IMR-90 (cell line): ENCODE data around the gene KIF16B. TPM values are rescaled to one million over a fixed set of nuclear protein-coding genes. Genes with fewer than 3 reads are reported as not detected.

Experiments
- ATAC-seq: fragments of 200-7000 bp; cut with Tn5 transposase; 2 replicates; pipeline ENCODE4 v1.9.1; 2020; ENCODE audit warnings: low read depth, mild to moderate bottlenecking, moderate library complexity
- BruUV-seq: library from RNA; stranded (reverse); fragments of 400-500 nt; replicated peaks from 2 replicates; lab custom pipeline; 2021; lab: Mats Ljungman, UMichigan
- CTCF ChIA-PET: fragments of 300-600 bp; formaldehyde crosslinking; extraction: SDS; loops from one replicate; lab custom pipeline; 2021; ENCODE audit warnings: antibody characterized with exemption; lab: Yijun Ruan, JAX
- POLR2A ChIA-PET: fragments of 300-600 bp; sonication (Branson Sonifier 250); formaldehyde crosslinking; loops from one replicate; lab custom pipeline; 2022; ENCODE audit warnings: antibody characterized with exemption; ENCODE audit not compliant: unreplicated experiment; lab: Charles Lee
- DNase-seq: peaks from one replicate; pipeline ENCODE4 v3.0.0; 2013
- H2AFZ ChIP-seq: replicated peaks from 2 replicates; pipeline ENCODE3; 2013; ENCODE audit warnings: low read length, mild to moderate bottlenecking; ENCODE audit not compliant: poor library complexity
- H2AK5ac ChIP-seq: 2 replicates; pipeline ENCODE4 v1.6.1; 2013; ENCODE audit warnings: low read depth, low read length, inconsistent platforms
- H2AK9ac ChIP-seq: replicated peaks from 2 replicates; pipeline ENCODE3; 2013; ENCODE audit warnings: mild to moderate bottlenecking, low read depth, low read length, moderate library complexity; ENCODE audit not compliant: poor library complexity
- H2BK120ac ChIP-seq: 2 replicates; pipeline ENCODE4 v1.6.1; 2013; ENCODE audit warnings: low read depth, low read length, inconsistent platforms
- H2BK15ac ChIP-seq: 3 replicates; pipeline ENCODE4 v1.6.1; 2013; ENCODE audit warnings: low read depth, low read length, inconsistent platforms
- H2BK20ac ChIP-seq: 2 replicates; pipeline ENCODE4 v1.6.1; 2013; ENCODE audit warnings: low read depth, mild to moderate bottlenecking, inconsistent platforms, low read length, moderate library complexity
- H2BK5ac ChIP-seq: 2 replicates; pipeline ENCODE4 v1.6.1; 2013; ENCODE audit warnings: mild to moderate bottlenecking, low read depth, low read length, inconsistent platforms; ENCODE audit not compliant: poor library complexity, severe bottlenecking
- H3K14ac ChIP-seq: replicated peaks from 2 replicates; pipeline ENCODE4 v1.6.1; 2013; ENCODE audit warnings: low read depth, low read length, inconsistent platforms
- H3K18ac ChIP-seq: 2 replicates; pipeline ENCODE4 v1.6.1; 2013; ENCODE audit warnings: low read depth, low read length, control low read depth
- H3K23ac ChIP-seq: 2 replicates; pipeline ENCODE4 v1.6.1; 2013; ENCODE audit warnings: low read depth, low read length, inconsistent platforms
- H3K27ac ChIP-seq: 2 replicates; pipeline ENCODE4 v1.5.1; 2013; ENCODE audit warnings: mild to moderate bottlenecking, control low read depth, low read length; ENCODE audit not compliant: insufficient read depth
- H3K27me3 ChIP-seq: 2 replicates; pipeline ENCODE4 v1.6.1; 2013; ENCODE audit warnings: low read length; ENCODE audit not compliant: control insufficient read depth, insufficient read depth
- H3K36me3 ChIP-seq: 2 replicates; pipeline ENCODE4 v1.6.1; 2013; ENCODE audit warnings: low read length, mixed read lengths; ENCODE audit not compliant: control insufficient read depth, insufficient read depth
- H3K4ac ChIP-seq: 2 replicates; pipeline ENCODE4 v1.6.1; 2013; ENCODE audit warnings: low read depth, low read length, inconsistent platforms
- H3K4me1 ChIP-seq: 2 replicates; pipeline ENCODE4 v1.6.1; 2013; ENCODE audit warnings: low read length, mixed read lengths; ENCODE audit not compliant: control insufficient read depth, insufficient read depth
- H3K4me2 ChIP-seq: 2 replicates; pipeline ENCODE4 v1.6.1; 2013; ENCODE audit warnings: low read depth, mild to moderate bottlenecking, control low read depth, low read length, moderate library complexity
- H3K4me3 ChIP-seq: 2 replicates; pipeline ENCODE4 v1.5.1; 2013; ENCODE audit warnings: low read depth, mild to moderate bottlenecking, control low read depth, low read length, moderate library complexity; ENCODE audit not compliant: insufficient read depth
- H3K56ac ChIP-seq: 2 replicates; pipeline ENCODE4 v1.6.1; 2013; ENCODE audit warnings: low read length, inconsistent platforms; ENCODE audit not compliant: insufficient read depth; ENCODE audit errors: extremely low read depth
- H3K79me1 ChIP-seq, 2 experiments: 2 replicates each; pipeline ENCODE4 v1.6.1; 2013; ENCODE audit warnings: low read length in 2 of 2, inconsistent platforms in 1 of 2, low read depth in 1 of 2
- H3K9ac ChIP-seq: 2 replicates; pipeline ENCODE4 v1.6.1; 2013; ENCODE audit warnings: low read depth, low read length, control low read depth
- H3K9me1 ChIP-seq: 2 replicates; pipeline ENCODE4 v1.6.1; 2013; ENCODE audit warnings: low read length, inconsistent platforms; ENCODE audit not compliant: insufficient read depth
- H3K9me3 ChIP-seq: 2 replicates; pipeline ENCODE4 v1.6.1; 2013; ENCODE audit warnings: low read length; ENCODE audit not compliant: control insufficient read depth, insufficient read depth
- H4K20me1 ChIP-seq: 2 replicates; pipeline ENCODE4 v1.6.1; 2013; ENCODE audit warnings: low read length, inconsistent platforms; ENCODE audit not compliant: insufficient read depth
- H4K5ac ChIP-seq: 2 replicates; pipeline ENCODE4 v1.6.1; 2013; ENCODE audit warnings: mild to moderate bottlenecking, low read depth, low read length, control low read depth
- H4K8ac ChIP-seq, 2 experiments: 2 replicates each; pipeline ENCODE4 v1.6.1; 2013; ENCODE audit warnings: low read depth in 2 of 2, low read length in 2 of 2, control low read depth in 1 of 2, inconsistent platforms in 1 of 2
- H4K91ac ChIP-seq: 2 replicates; pipeline ENCODE4 v1.6.1; 2013; ENCODE audit warnings: low read depth, low read length, inconsistent platforms; ENCODE audit not compliant: insufficient read depth
- BHLHE40 ChIP-seq: fragments of 150-350 bp; IDR thresholded peaks from 2 replicates; pipeline ENCODE4 v1.6.1; 2016; ENCODE audit warnings: mild to moderate bottlenecking, low read depth, low read length
- CEBPB ChIP-seq: IDR thresholded peaks from 2 replicates; pipeline ENCODE4 v1.6.1; 2012; ENCODE audit warnings: low read depth, low read length, improper control_type of control experiment
- CHD1 ChIP-seq: IDR thresholded peaks from 2 replicates; pipeline ENCODE4 v1.6.1; 2012; ENCODE audit warnings: low read depth, low read length, improper control_type of control experiment
- CTCF ChIP-seq: conservative IDR thresholded peaks from 2 replicates; pipeline ENCODE4 v1.5.1; 2012; ENCODE audit warnings: mild to moderate bottlenecking, low read depth, low read length, improper control_type of control experiment
- ELK1 ChIP-seq: fragments of 150-350 bp; IDR thresholded peaks from 2 replicates; pipeline ENCODE4 v1.6.1; 2016; ENCODE audit warnings: low read depth, mild to moderate bottlenecking, low read length, moderate library complexity, borderline replicate concordance
- FOS ChIP-seq: fragments of 150-350 bp; IDR thresholded peaks from 2 replicates; pipeline ENCODE4 v1.6.1; 2016; ENCODE audit warnings: low read depth, low read length
- MAFK ChIP-seq: IDR thresholded peaks from 2 replicates; pipeline ENCODE4 v1.6.1; 2012; ENCODE audit warnings: low read depth, low read length, improper control_type of control experiment
- MAZ ChIP-seq: IDR thresholded peaks from 2 replicates; pipeline ENCODE4 v1.6.1; 2012; ENCODE audit warnings: low read depth, mild to moderate bottlenecking, low read length, improper control_type of control experiment, moderate library complexity, borderline replicate concordance
- MXI1 ChIP-seq: IDR thresholded peaks from 2 replicates; pipeline ENCODE4 v1.6.1; 2012; ENCODE audit warnings: low read depth, mild to moderate bottlenecking, low read length, moderate library complexity, borderline replicate concordance
- NFE2L2 ChIP-seq: fragments of 150-350 bp; IDR thresholded peaks from 2 replicates; pipeline ENCODE4 v1.6.1; 2016; ENCODE audit warnings: low read depth, mild to moderate bottlenecking, low read length
- POLR2A ChIP-seq: IDR thresholded peaks from 2 replicates; pipeline ENCODE4 v1.6.1; 2012; ENCODE audit warnings: mild to moderate bottlenecking, low read depth, low read length
- RAD21 ChIP-seq: IDR thresholded peaks from 2 replicates; pipeline ENCODE4 v1.6.1; 2012; ENCODE audit warnings: low read length, improper control_type of control experiment
- RCOR1 ChIP-seq: IDR thresholded peaks from 2 replicates; pipeline ENCODE4 v1.6.1; 2012; ENCODE audit warnings: mild to moderate bottlenecking, low read length, improper control_type of control experiment; ENCODE audit not compliant: insufficient replicate concordance
- RFX5 ChIP-seq: IDR thresholded peaks from 2 replicates; pipeline ENCODE4 v1.8.0; 2012; ENCODE audit warnings: low read depth, mild to moderate bottlenecking, low read length, moderate library complexity
- SMC3 ChIP-seq: fragments of 150-350 bp; IDR thresholded peaks from 2 replicates; pipeline ENCODE4 v1.6.1; 2016; ENCODE audit warnings: low read depth, mild to moderate bottlenecking, antibody characterized with exemption, low read length, moderate library complexity
- WGBS, 2 experiments: methylation state at CpG; one replicate each; pipeline versions ENCODE4 v1.1.5 to v1.1.7; 2013; ENCODE audit warnings: missing lambda C conversion rate in 2 of 2; ENCODE audit not compliant: insufficient read length in 1 of 2; ENCODE audit errors: extremely low coverage in 2 of 2; 5-methylcytosine and 5-hydroxymethylcytosine counted together
- dilution Hi-C: fragments of 300-500 bp; cut with HindIII; formaldehyde crosslinking; loops from one replicate; pipeline ENCODE4 v1.14.3; 2018; ENCODE audit warnings: low sequenced_read_pairs; ENCODE audit not compliant: unreplicated experiment
- in situ Hi-C: fragments of 300-500 bp; cut with MboI; formaldehyde crosslinking; loops from 3 replicates; pipeline ENCODE4 v1.14.3; 2019; ENCODE audit warnings: low sequenced_read_pairs, inconsistent platforms, mixed read lengths
- intact Hi-C: fragments of 100-400 bp; cut with micrococcal nuclease; formaldehyde crosslinking; loops from 2 replicates; pipeline ENCODE4 v1.10.0; 2022
- polyA plus RNA-seq, 3 experiments: library from polyadenylated mRNA; depleted of rRNA; stranded (reverse); fragments of >200 nt; gene quantifications; 2 replicates each; pipeline ENCODE4 v1.2.3, GENCODE V29; 2012; ENCODE audit warnings: low replicate concordance in 1 of 3
- total RNA-seq: library from RNA; depleted of rRNA; stranded (reverse); fragments of >200 nt; gene quantifications from 2 replicates; pipeline ENCODE4 v1.2.3, GENCODE V29; 2012
- TF ChIP-seq, protein P1 (sequence below): fragments of 150-350 bp; IDR thresholded peaks from 2 replicates; pipeline ENCODE4 v1.6.1; 2017; ENCODE audit warnings: mild to moderate bottlenecking, antibody characterized with exemption, low read length, low read depth

KIF16B gene
- total and polyA plus RNA-seq, 2 of the 4 experiments (the other 2 are of a cell fraction) = 4.7 to 10.0 TPM

DNA sequence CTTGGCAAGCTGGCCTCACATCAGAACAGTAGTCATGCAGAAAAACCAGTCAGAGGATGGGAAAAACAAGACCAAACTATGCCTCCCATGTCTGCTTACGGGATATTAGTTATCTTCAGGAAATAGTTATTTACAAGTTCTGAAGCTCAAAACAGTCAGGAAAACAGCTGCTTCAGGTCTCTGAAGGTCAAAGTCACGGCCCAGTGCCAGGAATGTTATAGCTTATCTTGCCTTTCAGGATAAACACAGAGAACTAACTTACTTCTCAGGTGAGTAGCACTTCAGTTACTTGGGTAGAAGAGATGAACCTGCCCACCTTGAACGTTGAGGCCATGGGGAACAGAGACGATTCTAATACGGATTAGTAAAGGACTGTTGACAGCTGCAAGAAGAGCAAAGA lies 310.7 kb downstream of the KIF16B start:
- no peak for TF ChIP-seq CHD1
- TF ChIP-seq RAD21 = no peak
- no peak for TF ChIP-seq RFX5
- TF ChIP-seq ELK1 = no peak
- no peak for TF ChIP-seq BHLHE40
- no peak for TF ChIP-seq FOS
- no peak for TF ChIP-seq MAFK
- TF ChIP-seq CTCF = no peak
- TF ChIP-seq MXI1 = no peak
- no peak for TF ChIP-seq RCOR1
- TF ChIP-seq CEBPB = no peak
- TF ChIP-seq, protein P1, sequence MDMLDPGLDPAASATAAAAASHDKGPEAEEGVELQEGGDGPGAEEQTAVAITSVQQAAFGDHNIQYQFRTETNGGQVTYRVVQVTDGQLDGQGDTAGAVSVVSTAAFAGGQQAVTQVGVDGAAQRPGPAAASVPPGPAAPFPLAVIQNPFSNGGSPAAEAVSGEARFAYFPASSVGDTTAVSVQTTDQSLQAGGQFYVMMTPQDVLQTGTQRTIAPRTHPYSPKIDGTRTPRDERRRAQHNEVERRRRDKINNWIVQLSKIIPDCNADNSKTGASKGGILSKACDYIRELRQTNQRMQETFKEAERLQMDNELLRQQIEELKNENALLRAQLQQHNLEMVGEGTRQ = no peak
- no peak for TF ChIP-seq SMC3
- no peak for TF ChIP-seq NFE2L2
- TF ChIP-seq POLR2A = no peak
- TF ChIP-seq MAZ = no peak
- ChIA-PET CTCF (no interaction called here), POLR2A (no interaction called here)
- no peak overlapping the region for H4K5ac ChIP-seq
- no peaks in the 10 kb centered on the region for H3K27me3 ChIP-seq
- H2AK9ac ChIP-seq = no peak overlapping the region
- no peak overlapping the region for H3K27ac ChIP-seq
- no peak overlapping the region for H3K4me2 ChIP-seq
- H3K4me1 ChIP-seq = no peaks in the 10 kb centered on the region
- H2BK5ac ChIP-seq = no peak overlapping the region
- H4K20me1 ChIP-seq = no peaks in the 10 kb centered on the region
- H3K9ac ChIP-seq = no peak overlapping the region
- no peak for DNase-seq
- H3K14ac ChIP-seq = no peak overlapping the region
- dilution Hi-C loops = no loop called here
- H2BK15ac ChIP-seq = no peak overlapping the region
- H2BK120ac ChIP-seq = no peak overlapping the region
- no peak overlapping the region for H3K18ac ChIP-seq
- intact Hi-C loops = no loop called here
- no peak overlapping the region for H3K23ac ChIP-seq
- no peak overlapping the region for H4K8ac ChIP-seq
- no peak for ATAC-seq
- in situ Hi-C loops = no loop called here
- no peak overlapping the region for H3K4ac ChIP-seq
- no peaks in the 10 kb centered on the region for H3K79me1 ChIP-seq
- no CpG with 5 or more reads among the region's 5 CpGs for WGBS, 2 experiments
- no peaks in the 10 kb centered on the region for H3K9me3 ChIP-seq
- no peak overlapping the region for H2AK5ac ChIP-seq
- H4K91ac ChIP-seq = no peak overlapping the region
- H2BK20ac ChIP-seq = no peak overlapping the region
- no peak overlapping the region for H2AFZ ChIP-seq
- H3K36me3 ChIP-seq = no peaks in the 10 kb centered on the region
- no peaks in the 10 kb centered on the region for H3K9me1 ChIP-seq
- BruUV-seq = no TSS peak
- H3K56ac ChIP-seq = no peak overlapping the region
- H3K4me3 ChIP-seq = no peak overlapping the region
